ENCODE data around the gene TMEM45B.
"Not testable (repeated sequence)": the region's sequence is repeated elsewhere in the genome, so short reads cannot be mapped to it uniquely, and the experiment has no call there.

The TMEM45B gene

DNA sequence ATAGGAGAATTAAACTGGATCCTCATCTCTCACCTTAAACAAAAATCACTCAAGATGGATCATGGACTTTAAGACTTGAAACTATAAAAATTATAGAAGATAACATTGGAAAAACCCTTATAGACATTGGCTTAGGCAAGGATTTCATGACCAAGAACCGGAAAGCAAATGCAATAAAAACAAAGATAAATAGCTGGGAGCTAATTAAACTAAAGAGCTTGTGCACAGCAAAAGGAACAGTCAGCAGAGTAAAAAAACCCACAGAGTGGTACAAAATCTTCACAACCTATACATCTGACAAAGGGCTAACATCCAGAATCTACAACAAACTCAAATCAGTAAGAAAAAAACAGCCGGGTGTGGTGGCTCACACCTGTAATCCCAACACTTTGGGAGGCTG is 7.4 kb upstream of the TMEM45B start:
- DNase-seq (ENCODE audit: low read depth in 2 of 2): not testable (repeated sequence)

- no peak for DNase-seq (ENCODE audit: low read depth in 2 of 2)
These were observed 2.3 kb upstream of the TMEM45B start for GRCh38 chr11:129813231-129813791.

DNA sequence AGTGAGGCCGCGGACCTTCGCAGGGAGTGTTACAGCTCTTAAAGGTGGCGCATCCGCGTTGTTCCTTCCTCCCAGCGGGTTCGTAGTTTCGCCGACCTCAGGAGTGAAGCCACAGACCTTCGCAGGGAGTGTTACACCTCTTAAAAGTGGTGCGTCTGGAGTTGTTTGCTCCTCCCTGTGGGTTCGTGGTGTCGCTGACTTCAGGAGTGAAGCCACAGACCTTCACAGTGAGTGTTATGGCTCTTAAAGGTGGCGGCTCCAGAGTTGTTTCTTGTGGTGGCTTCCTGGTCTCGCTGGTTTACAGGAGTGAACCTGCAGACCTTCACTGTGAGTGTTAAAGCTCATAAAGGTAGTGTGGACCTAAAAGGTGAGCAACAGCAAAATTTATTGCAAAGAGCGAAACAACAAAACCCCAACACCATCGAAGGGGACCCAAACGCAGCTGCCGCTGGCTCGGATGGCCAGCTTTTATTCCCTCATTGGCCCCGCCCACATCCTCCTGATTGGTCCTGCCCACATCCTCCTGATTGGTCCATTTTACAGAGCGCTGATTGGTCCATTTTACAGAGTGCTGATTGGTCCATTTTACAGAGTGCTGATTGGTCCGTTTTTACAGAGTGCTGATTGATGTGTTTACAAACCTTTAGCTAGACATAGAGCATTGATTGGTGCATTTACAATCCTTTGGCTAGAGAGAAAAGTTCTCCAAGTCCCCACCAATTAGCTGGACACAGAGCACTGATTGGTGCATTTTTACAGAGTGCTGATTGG is 1.2 kb upstream of the TMEM45B start:
- peak; percentile 23 to 51 for DNase-seq (ENCODE audit: low read depth in 2 of 2)

DNA sequence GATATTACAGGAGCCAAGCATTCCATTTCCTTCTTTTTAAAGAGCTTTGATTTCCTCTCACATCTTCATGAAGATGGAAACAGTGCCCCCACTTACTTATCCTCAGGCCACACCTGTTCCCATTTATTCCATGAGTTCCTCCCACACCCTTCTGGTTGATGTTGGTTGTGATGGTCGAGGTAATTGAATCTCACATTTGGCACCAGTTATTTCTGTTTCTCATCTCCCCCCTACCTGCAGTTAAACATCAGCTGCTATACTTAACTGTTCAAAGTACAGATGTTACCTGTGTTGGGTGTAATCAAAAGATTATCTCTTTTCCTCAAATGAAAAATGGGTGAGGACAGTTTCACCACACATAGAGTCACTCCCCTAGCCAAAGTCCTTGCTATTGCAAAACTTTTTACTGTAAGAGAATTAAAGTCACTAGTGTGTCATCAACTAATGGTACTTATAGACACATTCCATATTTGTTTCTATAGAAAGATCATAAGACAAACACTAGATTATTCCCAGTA is 1.9 kb downstream of the TMEM45B start:
- no peak for DNase-seq (ENCODE audit: low read depth in 2 of 2)

DNA sequence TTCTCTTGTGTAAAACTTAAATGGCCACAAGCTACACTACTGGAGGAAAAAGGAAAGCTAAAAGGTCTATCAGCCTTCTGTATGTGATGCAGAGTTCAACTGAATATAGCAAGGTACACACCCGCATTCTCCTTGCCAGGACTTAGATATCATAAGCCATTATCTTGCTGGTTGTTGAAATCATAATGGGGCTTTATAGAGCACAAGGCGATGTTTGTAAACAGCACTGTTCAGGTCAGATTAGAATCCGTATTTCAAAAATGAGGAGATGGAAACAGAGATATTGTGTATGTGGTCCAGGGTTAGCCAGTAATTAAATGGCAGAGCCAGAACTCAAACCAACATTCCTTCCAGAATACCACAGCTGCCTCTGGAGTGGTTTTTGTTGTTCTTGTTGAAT is 2.6 kb downstream of the TMEM45B start:
- not testable (repeated sequence) for DNase-seq (ENCODE audit: low read depth in 2 of 2)

DNA sequence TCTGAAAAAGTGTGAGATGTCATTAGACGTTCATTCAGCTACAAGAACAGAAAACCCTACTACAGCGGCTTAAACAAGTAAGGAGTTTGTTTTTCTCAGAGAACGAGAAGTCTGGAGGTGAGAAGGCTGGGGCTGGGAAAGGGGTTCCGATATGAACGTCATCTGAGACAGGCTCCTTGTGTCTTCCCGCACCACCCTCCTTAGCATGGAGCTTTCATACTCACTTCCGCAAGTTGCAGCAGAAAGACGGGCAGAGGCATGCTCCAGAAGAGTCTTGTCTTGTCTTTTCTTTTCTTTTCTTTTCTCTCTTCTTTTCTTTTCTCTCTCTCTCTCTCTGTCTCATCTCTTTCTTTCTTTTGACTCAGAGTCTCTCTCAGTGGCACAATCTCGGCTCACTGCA is 3.6 kb downstream of the TMEM45B start:
- DNase-seq (ENCODE audit: low read depth in 2 of 2): no peak

DNA sequence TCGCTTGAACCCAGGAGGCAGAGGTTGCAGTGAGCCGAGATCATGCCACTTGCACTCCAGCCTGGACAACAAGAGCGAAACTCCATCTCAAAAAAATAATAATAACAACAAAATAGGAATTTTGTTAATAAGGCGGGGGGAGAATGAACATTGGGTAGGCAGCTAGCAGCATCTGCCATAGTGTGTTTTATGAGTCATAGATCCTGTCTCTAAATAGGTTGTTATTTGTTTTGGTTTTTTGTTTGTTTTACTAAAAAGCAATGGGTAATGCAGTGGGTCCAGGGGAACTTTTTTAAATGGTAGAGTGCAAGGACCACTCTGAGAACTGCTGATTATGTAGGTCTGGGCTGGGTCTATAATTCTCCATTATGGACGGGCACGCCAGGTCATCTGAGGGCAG is 4.6 kb downstream of the TMEM45B start:
- not testable (repeated sequence) for DNase-seq (ENCODE audit: low read depth in 2 of 2)

DNA sequence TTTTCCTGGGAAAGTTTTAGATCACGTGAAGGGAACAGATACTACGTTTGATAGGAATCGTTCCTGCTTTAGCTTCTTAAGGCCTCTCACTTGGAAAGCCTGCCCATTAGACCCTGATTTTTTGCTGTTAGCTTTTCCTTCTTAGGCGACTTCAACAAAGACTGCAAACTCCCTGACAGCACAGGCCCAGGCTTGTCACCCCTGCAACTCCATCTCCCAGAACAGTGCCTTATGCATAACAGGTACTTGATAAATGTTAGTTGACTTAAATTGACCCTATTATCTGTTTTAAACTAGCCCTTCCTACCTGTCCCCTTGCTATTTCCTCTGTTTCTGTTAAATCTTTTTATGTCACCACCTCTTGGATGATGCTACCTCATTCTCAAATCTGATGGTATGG is 7.6 kb downstream of the TMEM45B start:
- not testable (repeated sequence) for DNase-seq (ENCODE audit: low read depth in 2 of 2)

DNA sequence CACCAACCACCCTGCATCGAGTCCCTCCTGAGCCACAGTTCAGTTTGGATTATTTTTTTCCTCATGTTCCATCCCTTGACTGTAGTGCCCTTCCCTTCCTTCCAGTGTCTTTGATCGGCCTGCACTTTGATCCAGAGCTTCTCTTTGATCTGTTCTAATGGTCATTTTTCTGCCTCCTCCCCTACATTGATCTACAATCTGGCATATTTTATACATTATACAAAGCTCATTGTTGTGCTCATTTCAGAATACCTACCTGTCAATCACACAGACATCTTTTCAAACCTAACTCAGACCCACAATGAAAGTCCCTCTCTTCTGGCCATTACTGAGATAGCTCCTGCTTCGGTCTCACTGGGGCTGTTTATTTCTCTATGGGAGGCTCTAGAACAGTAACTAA is 8.2 kb downstream of the TMEM45B start:
- not testable (repeated sequence) for DNase-seq (ENCODE audit: low read depth in 2 of 2)

GRCh38 chr11:129825380-129825779 is 9.7 kb downstream of the TMEM45B start:
- DNase-seq (ENCODE audit: low read depth in 2 of 2): no peak

DNA sequence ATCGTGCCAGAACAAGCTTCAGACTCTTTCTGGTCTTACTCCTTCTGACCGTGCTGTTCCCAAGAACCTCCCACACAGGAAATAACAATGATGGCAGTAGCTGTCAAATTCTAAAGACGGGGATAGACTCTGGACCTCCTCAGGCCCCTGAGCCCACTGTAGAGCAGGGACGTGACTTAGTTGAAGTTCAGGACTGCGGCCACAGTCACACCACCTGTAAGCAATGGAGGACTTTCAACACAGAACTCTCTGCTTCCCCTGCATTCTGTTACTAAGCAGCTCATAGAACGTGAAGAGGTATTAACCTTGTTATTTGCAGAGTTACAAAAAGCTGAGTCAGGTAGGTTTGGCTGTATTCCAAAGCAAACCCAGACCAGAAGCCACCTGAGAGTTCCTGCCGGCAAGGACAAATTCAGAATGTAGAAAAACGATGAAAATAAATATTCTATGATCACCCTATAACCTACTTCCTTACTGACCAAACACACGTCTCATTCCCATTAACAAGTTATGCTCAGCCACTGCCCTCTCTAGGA is 12.7 kb downstream of the TMEM45B start:
- DNase-seq (ENCODE audit: low read depth in 2 of 2): no peak

DNA sequence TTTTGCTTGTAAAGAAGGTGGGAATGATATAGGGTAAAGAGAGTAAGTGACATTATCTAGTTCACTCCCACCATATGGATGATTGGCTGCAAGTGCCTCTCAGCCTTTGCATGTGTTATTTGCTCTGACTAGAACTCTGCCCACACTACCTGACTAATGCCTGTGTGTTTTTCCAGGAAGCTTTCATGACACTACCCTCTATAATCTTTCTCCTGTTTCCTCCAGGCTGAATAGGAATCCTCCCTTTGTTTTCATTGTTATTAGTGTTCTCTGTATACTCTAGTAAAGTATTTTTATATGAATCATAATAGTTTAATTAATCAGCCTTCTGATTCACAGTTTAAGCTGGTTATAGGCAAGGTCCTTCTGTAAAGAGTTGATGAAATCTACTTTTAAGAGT is 13.8 kb downstream of the TMEM45B start:
- DNase-seq (ENCODE audit: low read depth in 2 of 2): not testable (repeated sequence)

DNA sequence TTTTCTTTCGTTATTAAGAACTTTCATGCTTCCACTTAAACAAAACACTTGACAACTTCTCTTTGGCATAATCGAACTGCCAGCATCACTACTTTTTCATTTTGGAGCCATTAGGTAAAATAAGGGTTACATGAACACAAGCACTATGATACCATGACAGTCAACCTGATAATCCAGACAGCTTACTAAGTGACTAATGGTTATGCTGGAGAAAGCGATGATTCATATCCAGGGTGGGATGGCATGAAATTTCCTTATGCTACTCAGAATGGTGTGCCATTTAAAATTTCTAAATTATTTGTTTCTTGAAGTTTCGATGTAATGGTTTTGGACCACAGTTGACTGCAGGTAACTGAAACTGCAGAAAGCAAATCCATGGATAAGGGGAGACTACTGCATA is 15.6 kb downstream of the TMEM45B start:
- not testable (repeated sequence) for DNase-seq (ENCODE audit: low read depth in 2 of 2)

GRCh38 chr11:129833260-129833659 is 17.6 kb downstream of the TMEM45B start:
- not testable (repeated sequence) for DNase-seq (ENCODE audit: low read depth in 2 of 2)

DNA sequence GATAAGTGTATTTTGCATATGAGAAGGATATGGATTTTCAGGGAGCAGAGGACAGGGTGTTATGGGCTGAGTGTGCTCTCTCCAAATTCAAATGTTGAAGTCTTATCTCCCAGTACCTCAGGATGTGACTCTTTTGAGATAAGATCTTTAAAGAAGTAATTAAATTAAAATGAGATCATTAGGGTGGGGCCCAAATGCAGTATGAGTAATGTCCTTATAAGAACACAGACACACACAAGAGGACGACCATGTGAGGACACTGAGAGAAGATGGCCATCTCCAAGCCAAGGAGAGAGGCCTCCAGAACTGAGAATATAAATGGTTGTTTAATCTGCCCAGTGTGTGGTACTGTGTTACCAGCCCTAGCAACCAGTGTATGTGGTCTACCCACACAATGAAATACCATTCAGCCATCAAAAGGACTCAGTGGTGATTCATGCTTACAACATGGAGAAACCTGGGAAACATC is 20.8 kb downstream of the TMEM45B start:
- not testable (repeated sequence) for DNase-seq (ENCODE audit: low read depth in 2 of 2)

DNA sequence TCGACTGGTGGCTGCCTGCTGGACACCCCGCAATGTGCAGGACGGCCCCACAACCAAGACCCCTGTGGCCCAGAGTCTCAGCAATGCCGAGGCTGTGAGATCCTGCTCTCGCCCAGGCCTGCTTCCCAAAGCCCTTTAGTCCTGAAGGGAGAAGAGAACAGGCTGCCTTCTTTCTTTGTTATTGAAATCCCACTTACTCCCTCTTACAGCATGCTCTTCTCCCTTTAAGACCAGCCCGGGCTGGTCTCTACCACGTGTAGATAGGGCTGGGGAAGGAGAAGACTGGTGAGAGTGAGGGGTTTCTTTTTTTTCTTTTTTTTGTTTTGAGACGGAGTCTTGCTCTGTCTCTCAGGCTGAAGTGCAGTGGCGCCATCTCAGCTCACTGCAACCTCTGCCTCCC is 21.3 kb downstream of the TMEM45B start:
- DNase-seq (ENCODE audit: low read depth in 2 of 2): no peak

GRCh38 chr11:129840236-129840635 is 24.6 kb downstream of the TMEM45B start:
- DNase-seq (ENCODE audit: low read depth in 2 of 2): no peak

DNA sequence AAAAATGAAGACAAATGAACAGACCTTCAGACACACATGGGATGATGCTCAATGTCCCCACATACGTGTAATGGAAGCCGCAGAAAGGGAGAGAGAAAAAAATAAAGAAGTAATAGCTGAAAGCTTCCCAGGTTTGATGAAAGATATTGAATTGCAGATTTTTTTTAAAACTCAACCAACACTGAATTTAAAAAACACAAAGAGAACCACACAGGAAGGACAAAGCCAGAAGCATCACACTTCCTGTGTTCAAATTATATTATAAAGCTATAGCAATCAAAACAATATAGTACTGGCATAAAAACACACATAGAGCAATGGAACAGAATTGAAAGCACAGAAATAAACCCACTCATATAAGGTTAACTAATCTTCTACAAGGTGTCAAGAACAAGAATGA is 26.5 kb downstream of the TMEM45B start:
- DNase-seq (ENCODE audit: low read depth in 2 of 2): no peak

- no peak for DNase-seq (ENCODE audit: low read depth in 2 of 2)
These were observed 31.1 kb downstream of the TMEM45B start for GRCh38 chr11:129846508-129847335.

DNA sequence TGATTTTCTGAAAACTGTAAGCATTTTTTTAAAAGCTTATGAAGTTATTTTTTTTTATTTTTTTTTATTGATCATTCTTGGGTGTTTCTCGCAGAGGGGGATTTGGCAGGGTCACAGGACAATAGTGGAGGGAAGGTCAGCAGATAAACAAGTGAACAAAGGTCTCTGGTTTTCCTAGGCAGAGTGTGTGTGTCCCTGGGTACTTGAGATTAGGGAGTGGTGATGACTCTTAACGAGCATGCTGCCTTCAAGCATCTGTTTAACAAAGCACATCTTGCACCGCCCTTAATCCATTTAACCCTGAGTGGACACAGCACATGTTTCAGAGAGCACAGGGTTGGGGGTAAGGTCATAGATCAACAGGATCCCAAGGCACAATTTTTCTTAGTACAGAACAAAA is 31.7 kb downstream of the TMEM45B start:
- DNase-seq (ENCODE audit: low read depth in 2 of 2): not testable (repeated sequence)

GRCh38 chr11:129849447-129850130 is 33.9 kb downstream of the TMEM45B start:
- DNase-seq (ENCODE audit: low read depth in 2 of 2): no peak

Data from stimulated activated CD8-positive, alpha-beta memory T cell treated with anti-CD3 and anti-CD28 coated beads, Interleukin-7, amount 100 ng/mL, for 4 hours (primary cell).